ENCODE measurements around the gene RFT1.

GRCh38 chr3:53049987-53050386 lies 80.2 kb downstream of the RFT1 start:
- TF ChIP-seq POLR2A (IDR thresholded peaks at IDR 0.05; ENCODE audit: low read length) (no peak), GATA1 (IDR thresholded peaks at IDR 0.05; ENCODE audit: low read depth, low read length) (no peak)

Measured in erythroblast (primary cell).